Ascending aorta (tissue), 2 donors: Measurements from ENCODE around the gene SLC36A2. TPM values are rescaled to one million over a fixed set of nuclear protein-coding genes. Genes with fewer than 3 reads are reported as not detected.

Source experiments
- DNase-seq, 2 donors: peaks; one replicate each; pipeline ENCODE4 v3.0.0-alpha.2; 2019; ENCODE audit warnings: low spot score in 2 of 2
- H3K27ac ChIP-seq, 2 donors: fragments of 200-600 bp; sonication (generic); one replicate each; pipeline ENCODE4 v1.5.1; 2016 to 2017; ENCODE audit warnings: mild to moderate bottlenecking in 1 of 2
- H3K27me3 ChIP-seq: fragments of 200-600 bp; sonication (generic); one replicate; pipeline ENCODE4 v1.5.1; 2017
- H3K36me3 ChIP-seq, 2 donors: fragments of 200-600 bp; sonication (generic); one replicate each; pipeline ENCODE4 v1.5.1; 2016
- H3K4me1 ChIP-seq, 2 donors: fragments of 200-600 bp; sonication (generic); one replicate each; pipeline ENCODE4 v1.5.1; 2016 to 2017; ENCODE audit warnings: mild to moderate bottlenecking in 1 of 2
- H3K4me3 ChIP-seq, 2 donors: fragments of 200-600 bp; sonication (generic); one replicate each; pipeline ENCODE4 v1.5.1; 2016 to 2017; ENCODE audit warnings: mild to moderate bottlenecking in 1 of 2
- H3K9me3 ChIP-seq, 2 donors: fragments of 200-600 bp; sonication (generic); one replicate each; pipeline ENCODE4 v1.5.1; 2016
- intact Hi-C: fragments of 100-400 bp; cut with DNase I; formaldehyde crosslinking; loops from one replicate; pipeline ENCODE4 v1.15.1; 2023
- total RNA-seq: library from RNA; depleted of rRNA; stranded (reverse); fragments of >200 nt; gene quantifications from one replicate; pipeline ENCODE4 v1.1.0, GENCODE V29; 2016
- TF ChIP-seq, protein P1 (sequence below), 3 experiments: fragments of 200-600 bp in 2 of 3; fragments of 450-650 bp in 1 of 3; sonication (generic) in 2 of 3; IDR thresholded peaks; one replicate each; pipeline ENCODE4 v1.5.1; 2016 to 2019; ENCODE audit warnings: antibody characterized with exemption in 3 of 3, mild to moderate bottlenecking in 1 of 3, moderate library complexity in 1 of 3

Gene SLC36A2
- 0.75 TPM for total RNA-seq

GRCh38 chr5:151347369-151347768 is at the start of gene SLC36A2:
Gene SLC36A2, minus strand, starts transcription at chr5:151347559. Its CDS starts 99 bp downstream, at chr5:151347460.
- H3K9me3 ChIP-seq: no peaks in the 10 kb centered on the region
- intact Hi-C loops: no loop called here
- no peaks in the 10 kb centered on the region for H3K4me1 ChIP-seq
- H3K4me3 ChIP-seq: no peak within 1 kb of the TSS
- H3K27ac ChIP-seq: no peak within 1 kb of the TSS
- no peak for DNase-seq
- no peaks in the 10 kb centered on the region for H3K36me3 ChIP-seq
- TF ChIP-seq, protein P1, sequence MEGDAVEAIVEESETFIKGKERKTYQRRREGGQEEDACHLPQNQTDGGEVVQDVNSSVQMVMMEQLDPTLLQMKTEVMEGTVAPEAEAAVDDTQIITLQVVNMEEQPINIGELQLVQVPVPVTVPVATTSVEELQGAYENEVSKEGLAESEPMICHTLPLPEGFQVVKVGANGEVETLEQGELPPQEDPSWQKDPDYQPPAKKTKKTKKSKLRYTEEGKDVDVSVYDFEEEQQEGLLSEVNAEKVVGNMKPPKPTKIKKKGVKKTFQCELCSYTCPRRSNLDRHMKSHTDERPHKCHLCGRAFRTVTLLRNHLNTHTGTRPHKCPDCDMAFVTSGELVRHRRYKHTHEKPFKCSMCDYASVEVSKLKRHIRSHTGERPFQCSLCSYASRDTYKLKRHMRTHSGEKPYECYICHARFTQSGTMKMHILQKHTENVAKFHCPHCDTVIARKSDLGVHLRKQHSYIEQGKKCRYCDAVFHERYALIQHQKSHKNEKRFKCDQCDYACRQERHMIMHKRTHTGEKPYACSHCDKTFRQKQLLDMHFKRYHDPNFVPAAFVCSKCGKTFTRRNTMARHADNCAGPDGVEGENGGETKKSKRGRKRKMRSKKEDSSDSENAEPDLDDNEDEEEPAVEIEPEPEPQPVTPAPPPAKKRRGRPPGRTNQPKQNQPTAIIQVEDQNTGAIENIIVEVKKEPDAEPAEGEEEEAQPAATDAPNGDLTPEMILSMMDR (IDR thresholded peaks at IDR 0.05): no peak
- H3K27me3 ChIP-seq: no peaks in the 10 kb centered on the region

GRCh38 chr5:151388960-151389359 is 41.6 kb upstream of the SLC36A2 start:
- TF ChIP-seq, protein P1 (IDR thresholded peaks at IDR 0.05): no peak

DNA sequence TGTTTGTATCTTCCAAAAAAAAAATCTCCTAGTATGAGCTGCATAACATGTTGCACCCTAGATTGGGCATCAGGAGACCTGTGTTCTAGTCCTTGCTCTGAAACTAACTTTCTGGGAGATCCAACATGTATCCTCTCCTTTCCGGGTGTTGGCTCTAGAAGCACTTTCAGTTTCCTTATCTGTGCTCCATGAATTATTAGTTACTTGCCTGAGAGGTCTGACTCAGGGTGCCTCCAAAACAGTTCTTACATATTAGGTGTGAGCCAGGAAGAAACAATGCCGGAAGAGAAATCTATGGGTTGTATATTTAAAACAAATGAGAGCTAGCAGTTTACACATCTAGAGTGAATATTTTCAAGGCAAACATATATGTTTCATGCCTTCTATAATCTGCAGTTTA is 36.7 kb upstream of the SLC36A2 start:
- Histone ChIP-seq H3K27me3 (no peaks in the 10 kb centered on the region), H3K4me1 (no peaks in the 10 kb centered on the region), H3K36me3 (no peaks in the 10 kb centered on the region), H3K4me3 (no peak overlapping the region), H3K9me3 (no peaks in the 10 kb centered on the region), H3K27ac (no peak overlapping the region)
- no peak for DNase-seq
- TF ChIP-seq, protein P1 (IDR thresholded peaks at IDR 0.05): no peak
- intact Hi-C loops: no loop called here

More at GRCh38 chr5:151388960-151389359, 41.6 kb upstream of the SLC36A2 start:
- Histone ChIP-seq H3K9me3 (no peaks in the 10 kb centered on the region), H3K4me1 (no peaks in the 10 kb centered on the region), H3K36me3 (no peaks in the 10 kb centered on the region), H3K27ac (no peak overlapping the region), H3K27me3 (no peaks in the 10 kb centered on the region), H3K4me3 (no peak overlapping the region)
- intact Hi-C loops: no loop called here
- no peak for DNase-seq

- Histone ChIP-seq H3K9me3 (no peaks in the 10 kb centered on the region), H3K4me3 (no peak overlapping the region), H3K27me3 (no peaks in the 10 kb centered on the region), H3K36me3 (no peaks in the 10 kb centered on the region), H3K27ac (no peak overlapping the region), H3K4me1 (no peaks in the 10 kb centered on the region)
- TF ChIP-seq, protein P1 (IDR thresholded peaks at IDR 0.05): no peak
- intact Hi-C loops: no loop called here
- no peak for DNase-seq
Measured at GRCh38 chr5:151383011-151383410, 35.7 kb upstream of the SLC36A2 start.

- DNase-seq: no peak
- no peaks in the 10 kb centered on the region for H3K4me1 ChIP-seq
- no peak overlapping the region for H3K27ac ChIP-seq
- TF ChIP-seq, protein P1 (IDR thresholded peaks at IDR 0.05): no peak
- no peaks in the 10 kb centered on the region for H3K27me3 ChIP-seq
- intact Hi-C loops: no loop called here
- H3K9me3 ChIP-seq: no peaks in the 10 kb centered on the region
- H3K4me3 ChIP-seq: no peak overlapping the region
- H3K36me3 ChIP-seq: no peaks in the 10 kb centered on the region
Measured at GRCh38 chr5:151382576-151382975, 35.2 kb upstream of the SLC36A2 start.

DNA sequence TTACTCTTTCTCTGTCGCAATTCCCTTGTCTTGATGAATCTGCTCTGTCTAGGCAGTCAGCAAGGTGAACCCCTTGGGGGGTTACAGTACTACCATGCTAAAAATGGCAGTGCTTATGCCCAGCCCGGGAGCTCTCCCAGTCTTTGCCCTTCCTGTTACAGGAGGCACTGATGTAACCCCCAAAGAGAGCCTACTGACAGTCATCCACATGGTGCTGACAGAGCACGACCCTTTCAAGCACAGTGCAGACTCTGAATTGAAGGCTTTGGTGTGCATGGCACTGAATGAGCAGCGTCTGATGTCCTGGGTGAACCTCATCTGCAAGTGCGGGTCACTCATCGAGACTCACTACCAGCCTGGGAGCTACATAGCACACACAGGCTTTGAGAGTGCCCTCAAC is 34.5 kb upstream of the SLC36A2 start:
- Histone ChIP-seq H3K27ac (no peak overlapping the region), H3K4me1 (no peaks in the 10 kb centered on the region), H3K9me3 (no peaks in the 10 kb centered on the region), H3K27me3 (no peaks in the 10 kb centered on the region), H3K4me3 (no peak overlapping the region), H3K36me3 (no peaks in the 10 kb centered on the region)
- DNase-seq: no peak
- TF ChIP-seq, protein P1 (IDR thresholded peaks at IDR 0.05): no peak
- intact Hi-C loops: no loop called here
